Myocyte (in vitro differentiated cells): ENCODE results near the gene TEX14. TPM values are rescaled to one million over a fixed set of nuclear protein-coding genes. Genes with fewer than 3 reads are reported as not detected.
A peak's percentile ranks its signal among the peaks of the same experiment; 100 is the strongest.
"Not testable (repeated sequence)": the region's sequence is repeated elsewhere in the genome, so short reads cannot be mapped to it uniquely, and the experiment has no call there.

Source experiments
- DNase-seq: peaks from one replicate; pipeline ENCODE4 v3.0.0-alpha.2; 2012; ENCODE audit warnings: low read depth
- total RNA-seq: library from RNA; depleted of rRNA; stranded (reverse); fragments of >200 nt; gene quantifications from 2 replicates; pipeline ENCODE4 v1.2.3, GENCODE V29; 2014

TEX14 gene
- total RNA-seq, 1 donor from 2014 or later, result 0.48 TPM

DNA sequence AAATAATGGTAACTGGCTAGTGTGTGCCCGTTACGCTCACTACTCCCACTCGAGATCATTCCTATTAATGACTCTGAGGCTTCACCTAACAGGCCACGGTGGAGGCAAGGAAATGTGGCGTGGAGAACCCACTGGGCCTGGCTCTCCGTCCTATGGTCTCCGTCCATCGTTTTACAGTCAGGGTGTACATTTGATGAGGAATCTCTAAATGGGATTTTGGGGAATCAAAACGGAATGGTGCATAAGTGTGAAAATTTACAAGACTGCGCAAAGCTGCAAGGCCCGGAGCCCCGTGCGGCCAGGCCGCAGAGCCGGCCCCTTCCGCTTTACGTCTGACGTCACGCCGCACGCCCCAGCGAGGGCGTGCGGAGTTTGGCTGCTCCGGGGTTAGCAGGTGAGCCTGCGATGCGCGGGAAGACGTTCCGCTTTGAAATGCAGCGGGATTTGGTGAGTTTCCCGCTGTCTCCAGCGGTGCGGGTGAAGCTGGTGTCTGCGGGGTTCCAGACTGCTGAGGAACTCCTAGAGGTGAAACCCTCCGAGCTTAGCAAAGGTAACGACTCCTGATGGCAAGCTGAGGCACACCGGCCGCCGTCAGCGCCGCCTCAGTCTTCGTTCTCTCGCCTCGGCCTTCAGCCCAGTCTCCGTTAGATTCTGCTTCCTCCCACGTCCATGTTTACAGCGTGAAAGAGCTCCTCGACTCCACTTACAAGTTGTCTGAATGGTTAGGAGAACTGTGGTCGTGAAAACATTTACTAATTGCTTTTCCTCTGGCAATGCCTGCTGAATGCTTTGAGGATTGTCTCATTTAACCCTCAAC, 602 bp upstream of the TEX14 start, which contains the start of gene RAD51C:
TSS of gene RAD51C (plus strand) at position 364 of the 817 bp plus-strand sequence. CDS start at position 406, 42 bp downstream.
- DNase-seq, result peak; percentile 86

DNA sequence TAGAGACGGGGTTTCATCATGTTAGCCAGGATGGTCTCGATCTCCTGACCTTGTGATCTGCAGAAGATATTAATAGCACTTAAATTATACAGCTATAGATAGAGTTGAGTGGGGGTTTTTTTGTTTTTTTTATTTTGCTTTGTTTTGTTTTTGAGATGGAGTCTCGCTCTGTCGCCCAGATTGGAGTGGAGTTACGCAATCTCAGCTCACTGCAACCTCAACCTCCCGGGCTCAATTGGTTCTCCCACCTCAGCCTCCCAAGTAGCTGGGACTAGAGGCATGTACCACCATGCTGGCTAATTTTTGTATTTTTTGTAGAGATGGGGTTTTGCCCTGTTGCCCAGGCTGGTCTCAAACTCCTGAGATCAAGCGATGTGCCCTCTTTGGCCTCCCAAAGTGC, 1.8 kb downstream of the TEX14 start:
- DNase-seq, result not testable (repeated sequence)

DNA sequence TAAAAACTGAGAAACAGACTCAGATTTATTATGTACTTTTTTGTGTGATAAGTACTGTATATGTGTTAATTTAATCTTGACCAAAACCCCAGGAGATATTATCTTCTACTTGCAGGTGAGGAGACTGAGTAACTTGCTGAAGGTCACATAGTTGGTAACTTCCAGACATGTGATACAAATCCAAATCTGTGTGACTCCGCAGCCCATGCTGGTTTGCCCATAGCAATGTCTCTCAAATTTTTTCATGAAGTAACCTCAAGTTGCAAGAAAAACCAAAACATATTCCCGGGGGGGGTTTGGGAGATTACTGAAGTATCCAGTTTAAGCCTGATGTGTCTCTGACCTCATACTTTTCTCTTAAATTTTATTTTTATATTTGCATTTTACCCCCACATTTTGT, 3.3 kb downstream of the TEX14 start:
- no peak for DNase-seq

DNA sequence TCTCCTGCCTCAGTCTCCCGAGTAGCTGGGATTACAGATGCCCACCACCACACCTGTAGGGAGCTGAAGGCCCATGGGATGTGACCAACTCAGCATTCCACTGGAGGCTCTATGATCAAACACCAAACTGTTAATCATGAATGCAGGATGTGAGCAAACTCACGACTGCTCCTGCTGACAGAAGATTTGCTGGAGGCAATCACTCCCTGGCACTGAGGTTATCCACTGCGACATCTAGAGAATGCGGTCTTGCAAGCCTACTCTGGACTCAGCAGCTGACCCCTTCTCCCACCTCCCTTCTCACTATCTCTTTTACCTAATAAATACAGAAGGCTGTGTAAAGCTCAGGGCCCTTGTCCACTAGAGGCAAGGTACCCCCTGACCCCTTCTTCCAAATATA, 4.9 kb downstream of the TEX14 start:
- no peak for DNase-seq

DNA sequence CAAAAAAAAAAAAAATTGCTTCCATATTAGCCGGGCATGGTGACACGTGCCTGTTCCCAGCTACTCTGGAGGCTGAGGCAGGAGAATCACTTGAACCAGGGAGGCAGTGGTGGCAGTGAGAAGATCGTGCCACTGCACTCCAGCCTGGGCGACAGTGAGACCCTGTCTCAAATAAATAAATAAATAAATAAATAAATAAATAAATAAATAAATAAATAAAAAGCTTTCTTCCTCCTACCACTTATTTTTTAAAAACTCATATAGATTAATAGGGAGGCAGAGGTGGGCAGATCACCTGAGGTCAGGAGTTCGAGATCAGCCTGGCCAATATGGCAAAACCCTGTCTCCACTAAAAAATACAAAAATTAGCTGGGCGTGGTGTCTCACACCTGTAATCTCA, 7.4 kb downstream of the TEX14 start:
- not testable (repeated sequence) for DNase-seq

DNA sequence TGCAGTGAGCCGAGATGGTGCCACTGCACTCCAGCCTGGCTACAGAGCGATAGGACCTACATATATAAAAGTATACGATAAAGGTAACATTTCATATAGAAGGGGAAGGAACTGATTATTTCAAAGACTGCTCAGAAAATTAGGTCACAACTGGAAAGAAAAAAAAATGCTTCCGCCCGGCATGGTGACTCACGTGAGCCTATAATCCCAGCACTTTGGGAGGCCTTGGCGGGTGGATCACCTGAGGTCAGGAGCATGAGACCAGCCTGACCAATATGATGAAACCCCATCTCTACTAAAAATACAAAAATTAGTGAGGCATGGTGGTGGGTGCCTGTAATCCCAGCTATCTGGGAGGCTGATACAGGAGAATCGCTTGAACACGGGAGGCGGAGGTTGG, 7.8 kb downstream of the TEX14 start:
- no peak for DNase-seq

DNA sequence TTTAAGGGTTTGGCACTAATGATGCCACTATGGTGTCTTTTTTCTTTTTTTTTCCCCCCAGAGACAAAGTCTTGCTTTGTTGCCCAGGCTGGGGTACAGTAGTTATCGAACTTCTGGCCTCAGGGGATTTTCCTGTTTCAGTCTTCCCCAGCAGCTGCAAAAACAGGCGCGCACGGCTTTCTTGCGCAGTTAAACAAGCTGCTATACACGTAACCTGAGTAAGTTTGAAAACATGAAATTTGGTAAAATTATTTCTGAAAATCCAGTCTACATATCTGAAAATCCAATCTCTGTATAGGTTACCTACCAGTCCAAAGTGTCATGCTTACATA, 11.8 kb downstream of the TEX14 start:
- DNase-seq, result no peak

DNA sequence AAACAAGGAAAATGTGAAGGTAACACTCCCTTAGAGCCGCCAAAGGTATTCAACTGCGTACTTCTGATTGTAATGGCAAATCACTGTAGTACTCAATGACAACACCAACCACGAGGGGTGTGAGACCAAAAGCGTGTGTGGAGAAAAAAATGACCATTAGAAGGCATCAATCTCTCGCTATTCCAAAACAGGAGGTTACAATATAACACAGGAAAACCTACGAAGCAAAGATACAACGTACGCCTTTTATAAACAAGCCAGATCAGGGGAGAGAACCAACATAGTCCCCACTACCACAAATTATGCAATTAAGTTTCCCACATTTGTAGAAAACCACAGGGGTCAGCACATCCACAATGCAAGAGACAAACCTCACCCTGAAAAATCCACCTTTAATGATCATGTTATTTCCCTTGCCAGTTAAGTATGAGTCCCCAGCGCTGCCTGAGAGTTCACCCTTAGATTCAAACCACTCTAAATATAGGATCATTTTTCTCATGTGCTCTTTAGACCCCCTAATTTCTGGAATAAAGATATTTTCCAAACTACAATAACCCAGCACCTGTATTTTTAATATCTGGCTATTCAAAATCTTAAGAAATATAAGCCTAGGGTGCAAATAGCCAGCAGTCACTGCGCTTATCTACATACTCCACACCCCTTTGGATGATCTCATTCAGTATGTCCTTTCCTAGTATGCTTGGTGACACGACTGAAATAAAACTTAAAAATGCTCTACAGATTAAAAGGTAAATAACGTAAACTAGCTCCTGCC, 12.4 kb downstream of the TEX14 start:
- DNase-seq, result peak; percentile 35

DNA sequence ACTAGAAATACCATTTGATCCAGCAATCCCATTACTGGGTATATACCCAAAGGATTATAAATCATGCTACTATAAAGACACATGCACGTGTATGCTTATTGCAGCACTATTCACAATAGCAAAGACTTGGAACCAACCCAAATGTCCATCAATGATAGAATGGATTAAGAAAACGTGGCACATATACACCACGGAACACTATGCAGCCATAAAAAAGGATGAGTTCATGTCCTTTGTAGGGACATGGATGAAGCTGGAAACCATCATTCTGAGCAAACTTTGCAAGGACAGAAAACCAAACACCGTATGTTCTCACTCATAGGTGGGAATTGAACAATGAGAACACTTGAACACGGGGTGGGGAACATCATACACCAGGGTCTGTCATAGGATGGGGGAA, 13.6 kb downstream of the TEX14 start:
- DNase-seq, result not testable (repeated sequence)

DNA sequence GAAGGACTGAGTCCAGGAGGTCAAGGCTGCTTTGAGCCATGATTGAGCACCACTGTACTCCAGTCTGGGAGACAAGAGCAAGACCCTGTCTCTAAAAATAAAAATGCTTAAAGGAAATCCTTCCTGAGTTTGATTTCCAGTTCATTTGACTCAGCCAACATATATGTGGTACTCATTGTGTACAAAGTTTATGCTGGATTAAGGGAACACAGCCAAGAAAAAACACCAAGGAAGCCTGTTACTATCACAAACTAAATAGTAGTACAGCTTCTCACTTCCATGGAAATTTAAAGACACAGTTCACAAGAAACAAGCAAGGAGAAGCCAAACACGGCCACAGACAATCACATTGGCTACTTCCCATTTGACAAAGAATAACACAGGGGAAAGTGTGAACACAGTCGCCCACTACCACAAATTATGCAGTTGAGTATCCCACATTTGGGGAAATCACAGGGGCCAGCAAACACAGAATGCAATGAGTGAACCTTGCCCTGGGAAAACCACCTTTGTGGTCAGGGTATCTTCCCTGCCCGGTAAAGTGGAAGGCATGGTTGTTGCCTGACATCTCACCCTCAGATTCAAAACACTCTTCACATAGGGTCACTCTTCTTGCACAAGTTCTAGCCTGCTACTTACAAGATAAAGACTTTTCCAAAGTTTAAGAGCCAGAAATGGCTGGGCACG, 14.5 kb downstream of the TEX14 start:
- no peak for DNase-seq

DNA sequence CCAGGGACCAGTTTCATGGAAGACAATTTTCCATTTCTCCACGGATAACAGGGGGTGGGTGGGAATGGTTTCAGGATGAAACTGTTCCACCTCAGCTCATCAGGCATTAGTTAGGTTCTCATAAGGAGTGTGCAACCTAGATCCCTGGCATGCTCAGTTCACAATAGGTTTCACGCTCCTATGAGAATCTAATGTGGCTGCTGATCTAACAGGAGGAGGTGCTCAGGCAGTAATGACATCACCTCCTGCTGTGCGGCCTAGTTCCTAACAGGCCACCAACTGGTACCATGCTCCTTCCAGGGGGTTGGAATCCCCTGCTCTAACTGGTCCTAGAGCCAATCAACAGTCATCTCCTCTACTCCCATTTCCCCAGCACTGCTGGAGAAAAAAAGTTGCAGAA, 19.9 kb downstream of the TEX14 start:
- no peak for DNase-seq

DNA sequence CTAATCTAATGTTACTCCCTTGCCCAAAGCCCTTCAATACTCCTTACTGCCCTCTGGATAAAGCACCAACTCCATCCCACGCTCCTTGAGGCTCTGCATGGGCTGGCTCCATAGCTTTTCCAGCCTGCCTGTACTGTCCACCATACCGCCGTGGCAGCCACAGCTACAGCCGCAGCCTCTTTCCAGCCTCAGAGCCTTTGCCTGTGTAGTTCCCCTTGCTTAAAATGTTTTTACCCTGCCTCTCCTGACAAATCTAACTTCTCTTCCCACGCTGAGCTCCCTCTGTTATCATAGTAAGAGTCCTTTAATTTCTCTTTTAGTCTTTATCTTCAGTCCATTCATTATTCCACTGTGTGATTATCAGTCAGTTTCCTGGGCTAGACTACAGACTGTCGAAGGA, 22.0 kb downstream of the TEX14 start:
- no peak for DNase-seq

DNA sequence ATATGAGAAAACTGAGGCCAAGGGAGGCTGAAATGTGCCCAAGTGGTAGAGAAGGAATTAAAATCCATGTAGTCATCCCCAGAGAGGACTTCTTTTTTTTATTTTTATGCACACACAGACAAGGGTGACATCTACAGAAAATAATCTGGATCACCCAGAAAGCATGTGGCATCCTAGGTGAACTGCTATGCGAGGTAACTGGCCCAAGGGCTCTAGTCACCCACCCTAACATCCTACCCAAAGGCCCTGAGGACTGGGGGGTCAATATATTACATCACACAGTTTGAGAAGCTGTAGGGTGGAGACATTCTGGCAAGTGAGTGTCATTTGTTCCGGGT, 23.3 kb downstream of the TEX14 start:
- DNase-seq, result no peak

DNA sequence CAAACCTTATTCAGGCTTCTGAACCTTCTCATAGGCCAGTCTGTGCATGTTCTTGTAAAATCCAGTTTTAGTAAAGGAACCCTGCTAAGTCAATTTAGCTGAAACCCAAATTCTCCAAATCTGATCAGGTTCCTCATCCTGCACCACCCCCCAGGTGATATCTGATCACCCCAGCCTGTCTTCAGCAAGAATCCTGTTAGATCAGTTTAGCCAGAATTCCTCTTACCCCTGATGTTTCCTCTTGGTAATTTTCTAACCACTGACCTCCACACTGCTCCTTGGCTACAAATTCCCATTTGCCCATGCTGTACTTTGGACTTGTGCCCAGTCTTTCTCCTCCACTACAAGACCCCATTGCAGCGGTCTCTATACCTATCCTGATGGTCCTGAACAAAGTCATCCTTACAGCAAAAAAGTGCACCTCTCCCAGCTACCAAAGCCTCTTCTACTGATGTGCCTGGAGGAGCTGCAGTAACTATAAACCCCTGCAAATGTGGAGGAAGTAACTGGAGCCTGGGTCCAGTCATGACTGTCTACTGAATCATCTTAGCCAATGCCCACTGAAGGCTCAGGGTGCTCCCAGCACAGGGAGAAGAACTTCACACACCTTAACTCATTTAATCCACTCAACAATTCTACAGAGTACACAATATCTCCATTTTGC, 23.8 kb downstream of the TEX14 start:
- peak; percentile 13 for DNase-seq

DNA sequence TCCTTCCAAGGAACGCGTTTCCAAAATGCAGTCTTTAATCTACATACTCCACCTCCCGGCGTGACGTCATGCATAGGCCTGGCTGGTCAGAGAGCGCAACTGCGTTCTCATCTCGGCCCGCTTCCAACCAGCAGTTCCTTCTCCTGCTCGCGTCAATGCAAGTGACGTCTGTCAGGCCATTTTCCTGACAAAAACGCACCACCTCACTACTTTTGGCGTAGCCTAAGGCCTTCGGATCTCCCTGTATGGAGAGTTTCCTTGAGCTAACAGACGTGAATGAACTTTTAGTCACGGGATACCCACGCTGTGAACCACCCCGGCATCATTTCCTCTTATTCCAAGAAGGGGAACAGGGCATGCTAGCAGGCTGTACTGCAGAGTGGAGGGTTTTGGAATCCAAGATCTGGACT, 25.0 kb downstream of the TEX14 start:
- DNase-seq, result no peak

DNA sequence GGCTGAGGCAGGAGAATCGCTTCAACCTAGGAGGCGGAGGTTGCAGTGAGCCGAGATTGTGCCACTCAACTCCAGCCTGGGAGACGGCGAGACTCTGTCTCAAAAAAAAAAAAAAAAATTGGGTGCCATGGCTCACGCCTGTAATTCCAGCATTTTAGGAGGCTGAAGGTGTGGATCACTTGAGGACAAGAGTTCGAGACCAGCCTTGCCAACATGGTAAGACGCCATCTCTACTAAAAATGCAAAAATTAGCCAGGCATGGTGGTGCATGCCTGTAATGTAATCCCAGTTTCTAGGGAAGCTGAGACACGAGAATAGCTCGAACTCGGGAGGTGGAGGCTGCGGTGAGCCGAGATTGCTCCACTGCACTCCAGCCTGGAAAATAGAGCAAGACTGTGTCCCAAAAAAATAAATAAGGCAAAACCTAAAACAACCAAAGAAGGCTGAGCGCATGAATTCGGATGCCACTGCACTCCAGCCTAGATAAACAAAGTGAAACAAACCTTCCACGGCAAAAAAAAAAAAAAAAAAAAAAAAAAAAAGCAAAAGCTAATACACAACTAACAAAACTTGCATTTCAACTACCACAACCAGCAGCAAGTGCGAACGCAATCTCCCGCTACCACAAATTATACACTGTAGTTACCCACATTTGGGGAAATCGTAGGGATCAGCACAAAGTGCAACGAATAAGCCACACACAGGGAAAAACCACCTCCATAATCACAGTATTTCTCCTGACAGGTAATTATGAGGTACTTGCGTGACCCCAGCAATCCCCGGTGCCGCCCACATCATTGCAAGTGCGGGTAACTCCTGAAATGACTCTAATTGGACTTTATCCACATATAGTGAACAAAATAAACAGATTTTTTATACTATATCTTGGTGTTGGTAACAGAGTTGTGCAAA, 25.6 kb downstream of the TEX14 start:
- DNase-seq, result no peak

DNA sequence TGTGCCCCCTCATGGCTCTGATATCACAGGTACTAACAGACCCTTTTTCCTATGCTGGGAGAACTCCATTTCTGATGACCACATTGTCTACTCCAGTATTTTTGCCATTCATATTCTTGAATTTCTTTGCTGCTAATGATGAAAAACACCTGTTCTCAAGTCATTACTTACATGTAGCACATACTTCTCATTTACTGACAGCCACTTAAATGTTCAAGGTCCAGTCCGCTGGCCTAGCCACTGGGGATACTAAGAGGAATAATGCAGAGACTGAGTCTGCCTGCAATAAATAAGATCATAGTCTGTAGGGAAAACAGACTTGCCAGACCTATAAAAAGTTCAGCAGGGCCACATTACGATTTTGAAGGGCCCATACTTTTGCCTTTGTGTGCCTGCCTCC, 27.5 kb downstream of the TEX14 start:
- DNase-seq, result no peak

DNA sequence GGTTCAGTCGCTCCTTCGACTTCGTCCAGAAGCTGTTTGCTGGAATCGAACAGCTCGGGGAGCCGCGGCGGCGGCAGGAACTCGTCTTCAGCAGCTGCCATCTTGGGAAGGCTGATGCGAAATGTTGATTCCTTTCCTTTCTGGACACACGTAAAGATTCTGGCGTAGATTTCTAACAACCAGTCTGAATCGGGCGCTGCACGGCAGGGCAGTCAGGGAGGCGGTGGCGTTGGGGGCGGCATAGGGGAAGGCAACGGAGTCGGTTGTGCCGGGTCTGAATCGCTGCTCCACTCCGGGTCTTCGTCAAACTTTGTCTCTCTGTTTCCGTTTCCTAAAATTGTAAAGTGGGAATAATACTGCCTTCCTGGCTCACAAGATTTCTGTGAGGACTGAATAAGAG, 30.3 kb downstream of the TEX14 start:
- DNase-seq, result no peak

DNA sequence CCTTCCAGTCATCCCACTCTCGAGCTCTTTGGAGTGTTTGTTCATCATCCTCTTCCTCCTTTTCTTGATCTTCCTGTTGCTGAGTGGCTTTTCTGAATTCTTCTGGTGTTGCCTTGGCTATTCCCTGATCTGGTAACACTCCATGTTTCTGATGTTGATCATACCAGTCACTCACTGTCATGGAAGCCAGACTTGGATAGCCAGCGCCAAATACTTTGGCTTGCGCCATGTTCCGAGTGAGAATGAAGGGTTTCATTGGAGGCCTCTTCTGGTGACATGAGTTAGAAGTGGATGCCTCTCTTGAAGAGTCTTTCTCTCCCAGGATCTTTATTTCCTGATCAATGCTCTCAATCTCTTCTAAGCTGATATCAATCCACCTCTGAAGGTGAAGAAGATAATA, 31.2 kb downstream of the TEX14 start:
- DNase-seq, result no peak

DNA sequence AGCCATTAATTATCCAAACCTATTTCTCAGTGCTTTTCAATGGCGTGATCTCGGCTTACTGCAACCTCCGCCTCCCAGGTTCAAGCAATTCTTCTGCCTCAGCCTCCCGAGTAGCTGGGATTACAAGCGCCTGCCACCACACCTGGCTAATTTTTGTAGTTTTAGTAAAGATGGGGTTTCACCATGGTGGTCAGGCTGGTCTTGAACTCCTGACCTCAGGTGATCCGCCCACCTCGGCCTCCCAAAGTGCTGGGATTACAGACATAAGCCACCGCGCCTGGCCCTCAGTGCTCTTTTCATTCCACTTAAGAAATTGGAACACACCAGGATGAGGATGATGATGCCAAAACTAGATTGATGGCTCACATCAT, 32.1 kb downstream of the TEX14 start:
- not testable (repeated sequence) for DNase-seq
